GM19239 (cell line): Measurements from ENCODE around the gene FAM3C.

Source experiments
- DNase-seq: peaks from one replicate; pipeline ENCODE4 v3.0.0; 2011; ENCODE audit warnings: low spot score; ENCODE audit not compliant: insufficient read length
- FAIRE-seq: peaks from 2 replicates; lab custom pipeline; 2011; peaks lifted over from hg19 to GRCh38; lab: Jason Lieb, UNC

Gene FAM3C

DNA sequence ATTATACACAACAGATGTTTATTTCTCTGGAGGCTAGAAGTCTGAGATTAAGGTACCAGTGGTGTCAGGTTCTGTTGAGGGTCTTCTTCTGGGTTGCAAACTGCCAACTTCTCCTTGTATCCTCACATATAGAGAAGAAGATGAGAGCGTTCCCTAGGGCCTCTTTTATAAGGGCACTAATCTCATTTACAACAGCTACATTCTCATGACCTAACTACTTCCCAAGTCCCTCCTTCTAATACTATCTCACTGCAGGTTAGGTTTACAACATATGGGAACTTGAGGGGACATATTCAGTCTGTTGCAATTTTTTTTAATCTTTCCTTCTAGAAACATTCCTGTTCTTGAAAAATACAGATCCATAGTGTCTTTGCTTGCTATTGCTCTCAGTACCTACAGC is 18.3 kb upstream of the FAM3C start:
- no peak for DNase-seq
- FAIRE-seq, result no peak

DNA sequence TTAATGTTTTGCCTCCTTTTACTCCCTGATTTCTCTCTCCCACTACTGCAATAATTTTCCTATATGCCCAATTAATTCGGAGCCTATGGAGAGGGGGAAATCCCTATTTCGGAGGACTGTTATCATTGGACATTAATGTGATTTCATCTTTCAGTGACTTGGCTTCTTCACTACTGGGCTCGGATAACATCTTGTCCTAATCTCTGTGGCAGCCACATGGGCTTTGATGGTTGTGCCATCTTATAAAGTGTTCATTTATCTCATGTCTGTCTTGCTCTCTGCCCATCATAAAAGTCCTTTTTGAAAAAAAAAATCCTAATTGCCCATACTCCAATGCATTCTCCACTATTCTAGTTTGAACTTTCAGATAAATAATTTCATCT is 15.5 kb upstream of the FAM3C start:
- DNase-seq, result no peak
- FAIRE-seq, result no peak

DNA sequence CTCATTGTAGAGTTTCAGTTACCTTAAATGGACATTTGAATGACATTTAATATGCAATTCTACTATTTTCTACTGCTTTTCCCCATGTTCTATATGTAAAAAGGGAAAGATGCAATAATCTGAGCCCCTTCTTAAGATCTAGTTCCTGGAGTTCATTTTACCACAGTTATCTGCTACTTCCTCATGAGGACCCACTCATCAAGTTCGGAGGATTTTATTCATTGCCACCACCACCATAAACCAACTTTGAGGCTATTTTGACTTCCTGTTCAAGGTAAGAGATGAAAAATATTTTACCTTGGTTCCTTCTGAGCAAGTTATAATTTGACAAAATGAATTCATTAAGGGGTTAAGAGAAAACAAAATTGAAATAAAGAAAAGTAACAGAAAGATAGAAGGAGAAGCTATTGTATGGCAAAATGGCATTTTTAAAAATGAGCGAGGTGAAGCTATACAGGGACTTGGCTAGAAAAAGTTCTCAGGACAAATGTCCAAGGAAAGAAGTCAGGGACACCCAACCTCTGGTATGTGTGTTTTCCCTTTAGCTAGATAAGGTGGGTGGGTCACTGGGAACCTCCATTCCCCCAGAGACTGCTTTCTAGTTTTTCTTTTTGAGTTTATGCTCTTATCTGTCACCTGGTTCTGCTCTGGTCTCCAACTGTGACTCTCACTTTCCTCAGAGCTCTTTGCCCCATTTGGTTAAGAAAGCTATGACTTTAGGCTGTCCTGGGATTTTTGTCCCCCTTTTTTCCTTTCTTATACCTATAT is 14.9 kb upstream of the FAM3C start:
- DNase-seq, result no peak
- no peak for FAIRE-seq

DNA sequence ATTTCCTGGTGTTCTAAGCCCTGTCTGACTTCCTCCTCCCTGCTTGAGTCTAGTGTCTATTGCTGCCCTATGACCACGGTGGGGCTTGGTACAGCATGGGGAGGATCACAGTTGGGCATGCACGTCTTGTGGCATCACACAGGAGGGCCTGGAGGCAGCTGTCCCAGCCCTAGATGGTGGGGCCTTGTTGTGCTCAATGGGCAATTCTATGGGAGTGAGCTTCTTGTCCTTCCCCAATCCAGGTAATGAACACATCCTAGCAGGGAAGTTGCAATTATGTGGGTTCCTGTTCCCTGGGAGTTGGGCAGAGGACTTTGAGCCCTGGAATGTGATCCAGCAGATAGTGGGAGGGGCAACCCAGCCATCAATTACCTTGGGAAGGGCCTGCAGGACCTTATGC is 10.8 kb upstream of the FAM3C start:
- DNase-seq (no peak), FAIRE-seq (no peak)

DNA sequence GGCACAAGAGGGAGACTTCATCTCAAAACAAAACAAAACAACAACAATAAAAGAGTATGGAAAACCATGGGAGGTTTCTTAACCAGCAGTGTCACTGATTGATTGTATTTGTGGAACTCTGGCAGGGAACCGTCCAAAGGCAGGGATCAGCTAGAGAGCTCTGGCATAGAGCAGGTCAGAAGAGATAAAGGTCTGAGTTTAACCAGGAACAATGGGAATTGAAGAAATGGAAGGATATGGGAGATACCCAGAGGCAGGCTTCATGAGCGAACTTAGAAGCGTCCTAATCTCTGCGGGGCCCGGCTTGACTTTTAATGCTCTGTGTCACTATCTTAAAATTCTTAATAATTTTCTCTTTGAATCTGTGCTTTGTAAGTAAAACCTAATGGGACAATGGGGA is 10.4 kb upstream of the FAM3C start:
- no peak for FAIRE-seq
- no peak for DNase-seq

DNA sequence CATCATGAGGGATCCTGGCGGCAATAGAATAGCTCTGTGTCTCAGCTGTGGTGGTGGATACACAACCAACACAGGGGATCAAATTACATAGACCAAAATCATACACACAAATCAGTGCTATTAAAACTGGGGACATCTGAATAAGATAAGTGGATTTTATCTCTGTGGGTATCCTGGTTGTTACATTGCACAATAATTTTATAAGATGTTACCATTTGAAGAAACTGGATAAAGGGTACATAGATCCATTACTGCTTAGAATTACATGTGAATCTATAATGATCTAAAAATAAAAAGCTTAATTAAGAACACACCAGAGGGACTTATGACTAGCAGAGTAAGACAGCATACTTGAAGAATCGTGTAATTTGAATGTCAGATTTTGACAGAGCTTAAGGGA is 8.2 kb upstream of the FAM3C start:
- DNase-seq (no peak), FAIRE-seq (no peak)

DNA sequence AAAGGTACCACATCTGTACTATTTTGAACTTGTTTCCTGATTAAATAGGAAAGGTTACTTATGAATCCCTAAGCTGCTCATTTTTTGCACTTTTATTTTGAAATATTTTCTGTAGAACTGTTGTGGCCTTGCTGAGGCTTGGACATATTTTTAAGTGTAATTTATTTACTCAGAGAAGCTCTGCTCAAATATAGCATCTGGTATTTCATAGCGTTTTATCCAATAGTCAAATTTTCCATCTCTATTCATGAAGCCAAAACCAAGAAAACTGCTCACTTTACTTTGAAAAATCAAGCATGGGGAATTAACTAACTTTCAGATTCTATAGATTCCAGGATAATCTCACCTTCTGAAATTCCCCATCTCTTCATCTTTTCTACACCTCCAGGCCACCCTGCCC is 6.6 kb upstream of the FAM3C start:
- DNase-seq (no peak), FAIRE-seq (no peak)

DNA sequence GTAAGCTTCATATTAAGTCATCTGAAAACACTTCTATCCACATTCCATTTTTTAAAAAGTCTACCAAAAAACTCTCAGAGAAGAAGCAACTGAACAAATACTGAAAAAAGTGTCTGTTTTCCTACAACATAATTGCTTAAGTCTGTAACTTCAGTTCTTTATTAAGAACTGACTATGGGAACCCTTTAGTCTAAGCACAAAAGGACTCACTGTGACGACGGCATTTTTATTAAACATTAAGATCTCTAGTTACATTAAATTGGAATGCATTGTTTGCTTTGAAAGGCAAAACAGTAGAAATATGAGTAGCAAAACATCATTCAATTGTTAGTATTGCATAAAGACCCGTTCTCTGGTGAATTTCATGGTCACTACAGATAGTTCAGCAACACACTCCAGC is 5.8 kb upstream of the FAM3C start:
- no peak for FAIRE-seq
- no peak for DNase-seq

DNA sequence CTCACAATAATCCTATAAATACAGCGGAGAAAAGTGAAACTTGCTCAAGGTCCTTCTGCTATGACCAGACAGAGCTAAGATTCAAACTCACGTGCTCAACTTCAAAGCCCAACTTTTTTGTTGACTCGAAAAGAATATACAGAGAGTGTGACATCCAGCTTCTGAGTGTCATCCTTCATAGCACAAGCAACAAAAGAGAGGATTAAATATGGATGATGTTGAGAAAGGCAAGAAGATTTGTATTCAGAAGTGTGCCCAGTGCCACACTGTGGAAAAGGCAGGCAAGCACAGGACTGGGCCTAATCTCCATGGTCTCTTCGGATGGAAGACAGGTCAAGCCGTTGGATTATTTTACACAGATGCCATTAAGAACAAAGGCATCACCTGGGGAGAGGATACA is 2.1 kb upstream of the FAM3C start:
- FAIRE-seq (no peak), DNase-seq (no peak)

DNA sequence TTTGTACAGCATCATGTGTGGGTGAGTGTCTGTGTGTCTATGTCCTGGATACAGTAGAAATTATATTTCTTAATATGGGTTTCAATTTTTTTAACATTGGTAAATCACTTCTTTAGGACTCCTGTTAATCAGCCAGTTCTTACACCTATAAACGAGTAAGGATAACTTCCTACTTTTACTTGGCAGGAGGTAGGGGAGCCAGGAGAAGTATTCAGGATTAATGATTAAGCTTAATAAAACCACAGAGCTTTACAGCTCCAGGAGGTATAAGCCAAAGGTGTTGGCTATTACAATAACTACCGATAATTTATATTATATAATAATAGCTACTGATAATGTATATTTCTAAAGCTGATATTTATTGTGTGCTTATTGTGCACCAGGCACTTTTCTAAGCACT is 1.7 kb upstream of the FAM3C start:
- no peak for DNase-seq
- no peak for FAIRE-seq

DNA sequence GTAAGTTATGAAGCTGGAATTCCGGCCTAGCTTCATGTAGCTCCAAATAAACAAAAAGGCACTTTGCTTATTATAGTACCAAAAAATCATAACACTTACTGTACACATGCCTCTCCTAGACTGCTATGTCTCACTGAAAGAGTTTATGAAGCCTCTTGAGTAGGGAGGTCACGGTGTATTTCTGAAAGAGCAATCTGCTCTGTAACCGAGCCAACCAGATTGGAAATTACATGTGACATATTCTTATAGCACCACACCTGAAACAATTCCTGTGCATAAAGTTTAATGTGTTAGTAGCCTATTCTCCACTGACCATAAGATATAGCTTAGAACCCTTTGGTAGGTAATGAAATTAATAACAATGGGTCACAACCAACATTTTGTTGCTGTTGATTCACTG is 1.3 kb upstream of the FAM3C start:
- DNase-seq, result no peak
- peak; percentile 8 for FAIRE-seq

DNA sequence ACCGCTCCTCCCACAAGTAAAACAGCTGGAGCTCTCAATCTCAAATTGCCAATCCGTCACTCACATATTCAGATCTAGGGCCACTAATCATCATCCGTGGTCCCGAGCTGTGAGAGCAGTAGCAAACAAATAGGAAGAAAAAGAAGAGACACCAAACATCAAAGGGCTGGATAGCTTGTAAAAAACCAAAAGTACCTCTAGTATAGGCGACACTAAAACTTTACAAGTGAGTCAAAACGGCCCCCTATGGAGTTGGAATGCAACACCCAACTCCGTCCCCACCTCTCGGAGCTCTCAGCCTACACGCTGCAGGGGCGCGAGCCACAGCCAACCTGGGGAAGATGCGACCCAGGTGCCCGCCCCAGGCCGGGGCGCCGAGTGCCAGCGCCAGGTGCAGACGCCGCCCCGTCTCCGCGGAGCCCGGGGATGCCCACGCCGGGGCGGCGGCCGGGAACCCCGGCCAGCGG is 581 bp downstream of the FAM3C start:
- DNase-seq, result no peak
- peak; percentile 85 for FAIRE-seq

DNA sequence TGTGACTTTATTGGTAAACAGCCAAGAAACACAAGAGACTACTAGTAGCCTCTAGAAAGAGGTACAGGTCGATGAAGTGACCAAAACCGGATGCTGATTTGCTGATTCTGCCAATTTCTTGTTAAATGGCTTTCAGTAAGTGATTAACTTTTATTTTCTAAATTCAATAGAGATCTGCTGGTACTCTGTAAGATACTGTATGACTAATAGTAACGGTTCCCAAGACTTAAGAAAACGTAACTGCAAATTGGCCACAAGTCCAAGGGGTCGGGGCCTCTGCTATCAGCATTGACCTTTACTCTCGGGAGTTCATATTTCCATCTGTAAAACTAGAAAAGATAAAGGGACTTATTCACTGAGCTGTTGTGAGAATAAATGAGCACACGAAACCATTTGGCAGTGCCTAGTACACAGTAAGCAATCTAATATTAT is 1.4 kb downstream of the FAM3C start:
- DNase-seq (no peak), FAIRE-seq (peak; percentile 82)

DNA sequence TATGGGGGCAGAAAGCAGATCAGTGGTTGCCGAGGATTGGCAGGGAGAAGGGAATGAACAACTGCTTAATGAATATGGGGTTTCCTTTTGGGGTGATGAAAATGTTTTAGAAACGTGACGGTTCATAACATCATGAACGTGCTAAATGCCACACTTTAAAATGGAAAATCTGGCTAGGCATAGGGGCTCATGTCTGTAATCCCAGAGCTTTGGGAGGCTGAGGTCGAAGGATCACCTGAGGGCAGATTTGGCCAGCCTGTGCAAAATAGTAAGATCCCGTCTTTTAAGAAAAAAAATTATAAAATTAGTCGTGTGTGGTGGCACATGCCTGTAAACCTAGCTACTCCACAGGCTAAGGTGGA is 3.1 kb downstream of the FAM3C start:
- no peak for DNase-seq
- FAIRE-seq, result no peak

DNA sequence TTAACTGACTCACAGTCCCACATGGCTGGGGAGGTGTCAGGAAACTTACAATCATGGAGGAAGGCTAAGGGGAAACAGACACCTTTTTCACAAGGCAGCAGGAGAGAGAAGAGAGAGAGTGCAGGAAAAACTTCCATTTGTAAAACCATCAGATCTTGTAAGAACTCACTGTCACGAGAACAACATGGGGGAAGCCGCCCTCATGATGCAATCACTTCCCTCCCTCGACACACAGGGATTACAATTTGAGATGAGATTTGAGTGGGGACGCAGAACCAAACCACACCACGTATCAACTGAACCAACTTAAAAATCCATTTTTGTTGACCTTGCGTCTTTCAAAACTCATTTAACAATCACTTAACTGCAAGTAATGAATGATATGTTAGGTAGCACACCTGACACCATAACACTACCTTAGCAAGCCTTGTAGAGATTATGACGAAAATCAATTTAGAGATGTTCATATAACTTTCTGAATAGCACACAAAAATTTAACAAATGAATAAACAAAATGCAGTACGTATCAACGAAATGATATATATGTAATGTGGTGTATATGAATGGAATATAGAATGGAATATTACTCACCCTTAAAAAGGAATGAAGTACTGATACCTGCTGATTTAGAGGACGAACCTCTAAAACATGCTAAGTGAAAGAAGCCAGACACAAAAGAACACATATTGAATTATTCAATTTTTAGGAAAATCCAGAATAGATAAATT is 3.7 kb downstream of the FAM3C start:
- no peak for FAIRE-seq
- no peak for DNase-seq

DNA sequence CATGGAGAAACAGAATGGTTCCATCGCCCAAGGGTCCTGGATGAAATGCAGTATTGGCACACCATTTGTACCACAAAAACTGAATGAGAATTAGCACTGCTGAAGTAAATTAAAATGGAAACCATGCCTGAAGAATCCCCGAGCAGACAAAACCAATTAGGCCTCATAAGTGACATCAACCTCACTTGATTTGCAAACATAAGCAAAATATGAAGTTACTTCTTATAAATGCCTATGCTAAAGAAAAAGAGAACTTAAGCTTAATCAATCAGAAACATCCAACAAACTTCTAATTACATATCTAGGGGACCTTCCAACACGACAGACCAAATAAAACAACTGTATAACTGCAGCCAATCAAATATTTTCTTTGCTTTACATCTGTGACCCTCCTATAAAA is 4.4 kb downstream of the FAM3C start:
- FAIRE-seq, result no peak
- no peak for DNase-seq

DNA sequence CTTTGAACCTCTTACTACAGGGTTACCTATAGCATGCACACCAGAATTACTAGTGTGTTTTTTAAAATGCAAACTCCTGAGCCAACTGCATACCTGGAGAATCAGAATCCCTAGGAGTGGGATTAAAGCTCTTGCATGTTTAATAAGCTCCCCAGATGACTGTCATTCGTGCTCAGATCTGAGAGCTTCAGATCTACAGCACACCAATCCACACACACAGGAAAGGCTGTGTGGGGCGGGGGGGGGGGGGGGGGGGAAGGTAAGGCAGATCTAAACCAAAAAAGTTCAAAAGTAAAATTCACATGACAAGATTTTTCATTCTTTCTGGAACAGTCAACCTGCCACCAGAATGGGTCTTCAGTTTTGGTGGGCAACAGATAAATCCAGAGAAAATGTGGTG is 5.5 kb downstream of the FAM3C start:
- peak; percentile 28 for FAIRE-seq
- no peak for DNase-seq

DNA sequence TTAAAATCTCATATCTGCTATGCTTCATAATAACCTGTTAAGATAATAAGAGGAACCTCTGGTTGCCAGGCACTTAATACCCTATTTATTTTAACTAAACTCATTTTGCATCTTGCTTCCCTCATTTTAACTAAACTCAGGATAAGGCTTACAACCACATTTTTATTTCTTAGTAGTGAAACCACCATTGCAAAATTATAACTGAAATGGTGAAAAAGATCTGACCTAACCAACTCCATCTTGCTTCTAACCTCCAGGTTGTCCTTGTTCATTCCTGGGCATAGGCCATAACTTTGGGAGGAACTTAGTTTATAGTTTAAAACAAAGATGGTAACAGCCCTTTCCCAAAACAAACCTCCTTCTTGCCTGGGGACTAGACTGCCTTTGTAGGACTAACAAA is 6.0 kb downstream of the FAM3C start:
- no peak for DNase-seq
- FAIRE-seq, result peak; percentile 21

DNA sequence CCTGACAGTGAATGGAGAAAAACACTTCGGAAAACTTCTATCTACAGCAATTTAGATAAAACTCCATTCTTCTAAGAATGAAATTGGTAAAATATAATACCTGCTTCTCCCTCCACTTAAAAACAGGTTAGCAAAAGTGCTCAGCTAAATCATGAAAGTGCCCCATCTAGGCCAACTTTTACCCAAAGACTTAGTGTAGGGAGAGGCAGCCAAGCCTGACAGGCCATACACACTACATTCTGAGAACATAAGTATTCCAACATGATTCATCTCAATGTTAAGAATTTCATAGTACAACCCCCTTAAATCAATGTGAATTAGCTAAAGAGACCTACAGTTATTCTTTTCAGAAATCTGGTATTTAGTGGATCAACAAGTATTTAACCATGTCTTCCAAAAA is 7.2 kb downstream of the FAM3C start:
- FAIRE-seq (peak; percentile 81), DNase-seq (no peak)

DNA sequence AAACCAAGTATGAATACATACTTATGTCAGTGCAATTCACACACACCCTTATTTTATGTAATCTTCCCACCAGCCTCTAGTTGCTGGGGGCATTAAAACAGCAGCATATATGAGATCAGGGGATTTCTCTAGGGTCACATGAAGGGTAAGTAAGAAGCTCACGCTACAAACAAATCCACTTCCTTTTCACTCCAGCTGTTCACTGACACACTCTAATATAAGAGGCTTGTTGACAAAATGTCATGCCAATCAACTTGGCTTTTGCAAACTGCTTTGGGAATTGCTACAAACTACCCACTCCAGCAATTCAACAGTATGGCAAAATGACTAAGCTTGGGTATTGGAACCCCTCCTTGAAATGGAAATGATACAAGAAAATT is 10.3 kb downstream of the FAM3C start:
- FAIRE-seq (peak; percentile 95), DNase-seq (no peak)

DNA sequence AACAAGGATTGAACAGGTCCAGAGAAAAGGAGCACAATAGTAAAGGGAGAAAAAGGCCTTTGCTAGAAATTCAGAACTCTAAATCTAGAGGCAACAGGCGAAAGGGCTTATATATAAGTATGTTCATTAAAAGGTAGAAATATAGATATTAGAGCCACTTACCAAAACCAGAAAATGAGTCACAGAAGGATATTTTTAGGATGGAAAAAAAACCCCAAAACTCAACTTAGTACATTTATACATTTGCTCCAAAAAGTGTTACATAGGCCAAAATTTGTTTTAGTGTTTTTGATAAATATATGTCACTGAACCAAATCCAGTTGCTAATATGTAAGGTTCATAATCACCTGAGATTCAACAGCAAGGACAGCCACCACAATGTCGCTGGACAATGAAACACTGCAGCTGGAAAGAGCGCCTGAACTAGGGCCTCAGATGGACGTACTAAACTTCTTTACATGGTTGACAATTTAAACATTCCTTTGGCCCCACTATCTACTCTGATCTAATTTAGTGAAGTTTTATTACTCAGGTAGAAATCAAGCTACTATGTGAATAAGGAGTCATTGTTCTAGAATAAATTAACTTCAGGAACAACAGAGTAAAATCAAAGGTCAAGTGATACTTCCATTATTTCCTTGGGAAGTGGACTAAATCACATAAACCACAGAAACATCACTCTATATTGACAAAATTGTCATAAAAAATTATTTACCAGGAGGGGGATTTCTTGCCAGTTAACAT is 10.9 kb downstream of the FAM3C start:
- no peak for FAIRE-seq
- no peak for DNase-seq
